AG10803 (cell line): Measurements from ENCODE around the gene ERLEC1.
"Not testable (repeated sequence)": the region's sequence is repeated elsewhere in the genome, so short reads cannot be mapped to it uniquely, and the experiment has no call there.

ENCODE experiments used
- DNase-seq: peaks from one replicate; pipeline ENCODE4 v3.0.0; 2010; ENCODE audit warnings: low read depth
- H3K4me3 ChIP-seq: 2 replicates; pipeline ENCODE4 v1.5.1; 2011; ENCODE audit warnings: mild to moderate bottlenecking, low read length, control low read depth
- TF ChIP-seq, protein P1 (sequence below): conservative IDR thresholded peaks from 2 replicates; pipeline ENCODE4 v1.5.1; 2011; ENCODE audit warnings: mild to moderate bottlenecking, low read length, control low read depth, inconsistent platforms

Gene ERLEC1

DNA sequence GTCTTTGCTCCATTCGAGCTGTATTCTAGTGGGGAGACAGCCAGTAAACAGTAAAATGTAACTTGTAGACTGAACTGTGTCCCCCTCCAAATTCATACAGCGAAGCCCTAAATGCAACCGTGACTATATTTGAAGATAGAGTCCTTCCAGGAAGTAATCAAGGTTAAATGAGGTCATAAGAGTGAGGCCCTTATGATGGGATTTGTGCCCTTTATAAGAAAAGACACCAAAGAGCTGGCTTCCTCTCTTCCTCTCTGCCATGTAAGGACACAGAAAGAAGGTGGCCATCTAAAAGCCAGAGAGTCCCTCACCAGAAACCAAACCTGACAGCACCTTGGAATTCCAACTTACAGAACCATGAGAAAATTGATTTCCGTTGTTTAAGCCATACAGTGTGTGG is 41.5 kb downstream of the ERLEC1 start:
- H3K4me3 ChIP-seq = no peak overlapping the region
- no peak for DNase-seq
- TF ChIP-seq, protein P1, sequence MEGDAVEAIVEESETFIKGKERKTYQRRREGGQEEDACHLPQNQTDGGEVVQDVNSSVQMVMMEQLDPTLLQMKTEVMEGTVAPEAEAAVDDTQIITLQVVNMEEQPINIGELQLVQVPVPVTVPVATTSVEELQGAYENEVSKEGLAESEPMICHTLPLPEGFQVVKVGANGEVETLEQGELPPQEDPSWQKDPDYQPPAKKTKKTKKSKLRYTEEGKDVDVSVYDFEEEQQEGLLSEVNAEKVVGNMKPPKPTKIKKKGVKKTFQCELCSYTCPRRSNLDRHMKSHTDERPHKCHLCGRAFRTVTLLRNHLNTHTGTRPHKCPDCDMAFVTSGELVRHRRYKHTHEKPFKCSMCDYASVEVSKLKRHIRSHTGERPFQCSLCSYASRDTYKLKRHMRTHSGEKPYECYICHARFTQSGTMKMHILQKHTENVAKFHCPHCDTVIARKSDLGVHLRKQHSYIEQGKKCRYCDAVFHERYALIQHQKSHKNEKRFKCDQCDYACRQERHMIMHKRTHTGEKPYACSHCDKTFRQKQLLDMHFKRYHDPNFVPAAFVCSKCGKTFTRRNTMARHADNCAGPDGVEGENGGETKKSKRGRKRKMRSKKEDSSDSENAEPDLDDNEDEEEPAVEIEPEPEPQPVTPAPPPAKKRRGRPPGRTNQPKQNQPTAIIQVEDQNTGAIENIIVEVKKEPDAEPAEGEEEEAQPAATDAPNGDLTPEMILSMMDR = no peak

DNA sequence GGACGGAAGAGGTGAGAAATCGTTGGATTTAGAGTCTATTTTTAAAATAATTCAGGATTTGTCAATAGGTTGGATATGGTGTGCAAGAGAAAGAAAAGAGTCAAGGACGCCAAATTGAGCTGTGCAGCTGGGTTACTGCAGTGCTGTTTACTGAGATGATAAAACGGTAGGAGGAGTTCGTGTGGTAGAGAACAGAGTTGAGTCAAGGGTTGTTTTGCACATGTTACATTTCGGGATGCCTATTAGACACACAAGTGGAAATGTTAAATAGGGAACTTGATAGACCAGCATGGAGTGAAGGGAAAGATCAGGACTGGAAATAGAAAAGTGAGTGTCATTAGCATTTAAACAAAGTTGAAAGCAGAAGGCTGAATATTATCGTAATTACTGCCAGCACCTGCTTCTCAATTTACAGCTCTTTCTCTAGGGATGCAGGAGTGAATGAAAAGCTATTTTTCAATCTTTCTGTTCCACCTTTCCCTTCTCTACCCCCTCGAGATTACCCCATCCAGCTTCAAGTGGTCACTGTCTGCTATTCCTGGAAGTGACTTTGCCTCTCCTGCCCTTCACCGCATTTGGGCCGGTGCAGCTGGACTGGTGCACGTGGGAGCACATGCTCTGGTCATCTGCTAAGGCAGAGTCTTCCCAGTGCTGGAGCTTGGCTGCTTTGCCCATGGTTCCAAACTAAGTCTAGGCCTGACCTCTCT is 42.6 kb downstream of the ERLEC1 start:
- no peak overlapping the region for H3K4me3 ChIP-seq
- no peak for DNase-seq
- TF ChIP-seq, protein P1 = no peak

DNA sequence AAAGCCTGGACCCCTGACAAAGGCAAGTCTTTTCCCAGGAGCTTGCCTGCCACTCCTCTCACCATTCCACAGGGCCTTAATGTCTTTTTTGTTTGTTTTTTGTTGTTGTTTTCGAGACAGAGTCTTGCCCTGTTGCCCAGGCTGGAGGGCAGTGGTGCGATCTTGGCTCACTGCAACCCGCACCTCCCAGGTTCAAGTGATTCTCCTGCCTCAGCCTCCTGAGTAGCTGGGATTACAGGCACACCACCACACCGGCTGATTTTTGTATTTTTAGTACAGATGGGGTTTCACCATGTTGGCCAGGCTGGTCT is 43.1 kb downstream of the ERLEC1 start:
- not testable (repeated sequence) for H3K4me3 ChIP-seq, DNase-seq

DNA sequence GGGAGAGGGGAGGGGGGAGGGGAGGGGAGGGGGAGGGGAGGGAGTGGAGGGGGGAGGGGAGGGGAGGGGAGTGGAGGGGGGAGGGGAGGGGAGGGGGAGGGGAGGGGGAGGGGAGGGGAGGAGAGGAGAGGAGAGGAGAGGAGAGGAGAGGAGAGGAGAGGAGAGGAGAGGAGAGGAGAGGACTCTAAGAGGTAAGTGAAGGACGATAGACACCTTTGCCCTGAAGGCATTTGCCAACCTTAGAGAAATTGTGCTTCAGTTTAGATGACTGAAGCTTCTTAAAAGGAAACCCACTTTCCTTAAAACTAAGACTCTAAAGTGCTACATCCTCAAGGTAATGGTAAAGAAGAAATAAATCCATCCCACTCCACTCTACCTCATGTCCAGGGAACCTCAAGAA is 53.7 kb downstream of the ERLEC1 start:
- DNase-seq = no peak
- H3K4me3 ChIP-seq = no peak overlapping the region
- TF ChIP-seq, protein P1 = no peak

DNA sequence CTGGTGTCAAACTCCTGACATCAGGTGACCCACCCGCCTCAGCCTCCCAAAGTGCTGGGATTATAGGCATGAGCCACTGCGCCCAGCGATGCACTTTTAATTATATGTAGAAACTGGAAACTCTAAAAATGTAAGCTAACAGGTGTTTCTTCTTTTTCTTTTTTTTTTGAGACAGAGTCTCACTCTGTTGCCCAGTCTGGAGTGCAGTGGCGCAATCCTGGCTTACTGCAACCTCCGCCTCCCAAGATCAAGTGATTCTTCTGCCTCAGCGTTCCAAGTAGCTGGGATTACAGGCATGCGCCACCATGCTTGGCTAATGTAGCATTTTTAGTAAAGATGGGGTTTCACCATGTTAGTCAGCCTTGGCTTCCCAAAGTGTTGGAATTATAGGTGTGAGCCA is 54.8 kb downstream of the ERLEC1 start:
- not testable (repeated sequence) for H3K4me3 ChIP-seq, DNase-seq

DNA sequence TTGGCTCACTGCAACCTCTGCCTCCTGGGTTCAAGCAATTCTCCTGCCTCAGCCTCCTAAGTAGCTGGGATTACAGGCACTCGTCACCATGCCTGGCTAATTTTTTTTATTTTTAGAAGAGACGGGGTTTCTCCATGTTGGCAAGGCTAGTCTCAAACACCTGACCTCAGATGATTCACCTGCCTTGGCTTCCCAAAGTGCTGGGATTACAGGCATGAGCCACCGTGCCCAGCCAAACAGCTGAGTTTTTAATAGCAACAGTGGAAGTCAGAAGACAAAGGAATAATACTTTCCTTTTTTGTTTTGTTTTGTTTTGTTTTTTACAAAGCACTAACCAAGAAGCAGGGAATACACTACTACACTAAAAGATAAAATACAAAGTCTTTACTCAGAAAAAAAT is 56.0 kb downstream of the ERLEC1 start:
- TF ChIP-seq, protein P1 = no peak
- no peak overlapping the region for H3K4me3 ChIP-seq
- no peak for DNase-seq

DNA sequence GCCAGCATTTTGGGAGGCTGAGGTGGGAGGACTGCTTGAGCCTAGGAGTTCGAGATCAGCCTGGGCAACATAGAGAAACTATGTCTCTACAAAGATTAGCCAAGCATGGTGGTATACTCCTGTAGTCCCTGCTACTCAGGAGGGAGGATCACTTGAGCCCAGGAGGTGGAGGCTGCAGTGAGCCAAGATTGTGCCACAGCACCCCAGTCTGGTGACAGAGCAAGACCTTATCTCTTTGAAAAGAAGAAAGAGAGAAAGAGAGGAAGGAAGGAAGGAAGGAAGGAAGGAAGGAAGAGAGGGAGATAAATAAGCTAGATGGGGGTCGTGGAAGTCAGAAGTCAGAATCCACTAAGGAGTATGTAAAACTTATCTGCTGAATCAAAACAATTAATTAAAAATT is 56.8 kb downstream of the ERLEC1 start:
- TF ChIP-seq, protein P1 = no peak
- no peak for DNase-seq
- no peak overlapping the region for H3K4me3 ChIP-seq

DNA sequence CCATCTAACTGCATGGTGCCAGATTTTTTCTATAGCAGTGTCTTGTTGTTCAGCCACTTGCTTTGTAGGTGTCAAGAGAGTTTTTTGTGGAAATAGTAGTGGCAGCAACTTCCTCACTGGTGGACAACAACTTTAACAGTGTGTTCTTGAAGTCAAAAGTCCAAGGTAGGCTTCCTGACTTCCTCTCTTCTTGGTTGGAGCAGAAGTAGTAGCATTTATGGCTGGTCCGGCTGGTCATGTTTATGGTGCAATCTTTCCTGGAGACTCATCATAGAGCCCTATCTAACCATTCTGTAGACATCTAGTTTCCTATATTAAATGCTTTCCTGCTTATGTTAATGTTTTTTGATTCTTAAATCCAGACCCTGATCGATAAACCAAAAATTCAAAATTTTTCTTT is 61.2 kb downstream of the ERLEC1 start:
- TF ChIP-seq, protein P1 = no peak
- DNase-seq = no peak
- H3K4me3 ChIP-seq = no peak overlapping the region

DNA sequence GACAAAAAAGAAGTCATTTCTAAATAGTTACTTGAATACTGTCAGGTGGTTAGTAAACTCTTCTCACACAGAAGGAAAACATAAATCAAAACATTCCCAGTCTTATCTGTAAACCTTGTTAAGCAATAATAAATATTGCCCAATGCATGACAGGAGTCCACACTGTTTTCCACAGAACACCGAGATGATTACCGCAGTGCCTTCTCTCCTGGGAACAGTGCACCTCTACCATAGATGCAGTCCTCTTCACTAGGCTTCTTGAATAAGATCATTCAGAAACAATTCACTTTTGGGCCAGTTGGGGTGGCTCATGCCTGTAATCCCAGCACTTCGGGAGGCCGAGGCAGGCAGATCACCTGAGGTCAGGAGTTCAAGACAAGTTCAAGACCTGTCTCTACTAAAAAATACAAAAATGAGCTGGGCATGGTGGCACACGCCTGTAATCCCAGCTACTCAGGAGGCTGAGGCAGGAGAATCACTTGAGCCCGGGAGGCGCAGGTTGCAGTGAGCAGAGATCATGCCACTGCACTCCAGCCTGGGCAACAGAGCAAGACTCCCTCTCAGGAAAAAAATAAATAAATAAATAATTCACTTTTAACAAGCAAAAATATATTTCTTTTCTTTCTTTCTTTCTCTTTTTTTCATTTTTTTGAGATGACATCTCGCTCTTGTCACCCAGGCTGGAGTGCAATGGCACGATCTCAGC is 64.4 kb downstream of the ERLEC1 start:
- not testable (repeated sequence) for DNase-seq, H3K4me3 ChIP-seq
